Measurements from ENCODE around the gene ADH1C. TPM values are rescaled to one million over a fixed set of nuclear protein-coding genes. Genes with fewer than 3 reads are reported as not detected.
"Not testable (repeated sequence)": the region's sequence is repeated elsewhere in the genome, so short reads cannot be mapped to it uniquely, and the experiment has no call there.

The ADH1C gene
- total RNA-seq, 1 donor from 2014 or later: 8.2 TPM

DNA sequence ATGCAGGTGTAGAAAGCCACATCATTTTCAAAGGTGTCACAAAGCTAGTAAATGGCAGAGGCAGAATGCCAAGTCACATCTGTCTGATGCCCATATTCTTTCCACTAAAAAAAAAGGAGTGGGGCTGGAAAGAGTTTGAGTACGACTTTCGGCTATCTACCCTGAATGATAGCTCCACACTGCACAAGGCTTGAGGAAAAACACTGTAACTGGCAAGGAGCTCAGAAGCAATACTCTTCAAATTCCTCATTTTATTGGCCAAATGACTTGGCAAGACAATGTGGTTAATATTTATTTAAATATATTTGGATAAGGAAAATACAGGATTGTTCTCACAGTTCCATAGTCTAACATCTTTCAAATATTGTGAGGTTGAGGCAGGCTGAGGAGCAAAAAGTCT is 5.4 kb upstream of the ADH1C start:
- DNase-seq (no peak), ATAC-seq (no peak)
- TF ChIP-seq, protein P1, sequence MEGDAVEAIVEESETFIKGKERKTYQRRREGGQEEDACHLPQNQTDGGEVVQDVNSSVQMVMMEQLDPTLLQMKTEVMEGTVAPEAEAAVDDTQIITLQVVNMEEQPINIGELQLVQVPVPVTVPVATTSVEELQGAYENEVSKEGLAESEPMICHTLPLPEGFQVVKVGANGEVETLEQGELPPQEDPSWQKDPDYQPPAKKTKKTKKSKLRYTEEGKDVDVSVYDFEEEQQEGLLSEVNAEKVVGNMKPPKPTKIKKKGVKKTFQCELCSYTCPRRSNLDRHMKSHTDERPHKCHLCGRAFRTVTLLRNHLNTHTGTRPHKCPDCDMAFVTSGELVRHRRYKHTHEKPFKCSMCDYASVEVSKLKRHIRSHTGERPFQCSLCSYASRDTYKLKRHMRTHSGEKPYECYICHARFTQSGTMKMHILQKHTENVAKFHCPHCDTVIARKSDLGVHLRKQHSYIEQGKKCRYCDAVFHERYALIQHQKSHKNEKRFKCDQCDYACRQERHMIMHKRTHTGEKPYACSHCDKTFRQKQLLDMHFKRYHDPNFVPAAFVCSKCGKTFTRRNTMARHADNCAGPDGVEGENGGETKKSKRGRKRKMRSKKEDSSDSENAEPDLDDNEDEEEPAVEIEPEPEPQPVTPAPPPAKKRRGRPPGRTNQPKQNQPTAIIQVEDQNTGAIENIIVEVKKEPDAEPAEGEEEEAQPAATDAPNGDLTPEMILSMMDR (IDR thresholded peaks at IDR 0.05): no peak
- H3K4me1 ChIP-seq: no peaks in the 10 kb centered on the region
- no peak overlapping the region for H3K4me3 ChIP-seq
- no peaks in the 10 kb centered on the region for H3K36me3 ChIP-seq
- H3K27ac ChIP-seq: no peak overlapping the region
- no peaks in the 10 kb centered on the region for H3K27me3 ChIP-seq (ENCODE audit: low read depth)
- intact Hi-C loops (cut with DNase I): no loop called here
- H3K9me3 ChIP-seq: no peaks in the 10 kb centered on the region

DNA sequence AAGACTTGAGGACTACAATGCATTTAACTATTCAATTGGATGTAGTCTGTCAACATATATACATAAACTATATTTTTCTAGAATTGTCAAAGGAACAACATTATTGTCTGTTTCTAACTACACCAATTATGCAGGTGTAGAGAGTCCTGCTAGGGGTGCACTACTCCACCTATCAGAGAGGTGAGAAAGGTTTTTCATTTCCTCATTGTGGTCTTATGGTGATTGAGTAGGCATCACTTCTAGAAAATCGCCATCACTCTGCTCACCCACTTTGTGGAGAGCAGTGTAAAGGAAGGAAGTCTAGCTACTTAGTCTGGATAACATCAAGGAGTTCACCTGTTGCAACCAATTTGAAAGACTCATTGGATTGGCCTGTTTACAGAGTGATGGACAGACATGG is 4.4 kb upstream of the ADH1C start:
- no peaks in the 10 kb centered on the region for H3K4me1 ChIP-seq
- H3K9me3 ChIP-seq: no peaks in the 10 kb centered on the region
- no peak for ATAC-seq
- TF ChIP-seq, protein P1 (IDR thresholded peaks at IDR 0.05): no peak
- intact Hi-C loops (cut with DNase I): no loop called here
- H3K27me3 ChIP-seq (ENCODE audit: low read depth): no peaks in the 10 kb centered on the region
- no peak overlapping the region for H3K27ac ChIP-seq
- H3K4me3 ChIP-seq: no peak overlapping the region
- no peak for DNase-seq
- H3K36me3 ChIP-seq: no peaks in the 10 kb centered on the region

DNA sequence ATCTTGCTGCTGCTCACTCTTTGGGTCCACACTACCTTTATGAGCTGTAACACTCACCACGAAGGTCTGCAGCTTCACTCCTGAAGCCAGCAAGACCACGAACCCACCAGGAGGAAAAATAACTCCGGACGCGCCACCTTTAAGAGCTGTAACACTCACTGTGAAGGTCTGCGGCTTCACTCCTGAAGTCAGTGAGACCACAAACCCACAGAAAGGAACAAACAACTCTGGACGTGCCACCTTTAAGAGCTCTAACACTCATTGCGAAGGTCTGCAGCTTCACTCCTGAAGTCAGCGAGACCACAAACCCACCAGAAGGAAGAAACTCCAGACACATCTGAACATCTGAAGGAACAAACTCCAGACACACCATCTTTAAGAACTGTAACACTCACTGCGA is 3.6 kb upstream of the ADH1C start:
- intact Hi-C loops (cut with DNase I); H3K4me1 ChIP-seq; H3K4me3 ChIP-seq; ATAC-seq; H3K36me3 ChIP-seq; H3K27me3 ChIP-seq (ENCODE audit: low read depth); H3K27ac ChIP-seq; H3K9me3 ChIP-seq; DNase-seq: not testable (repeated sequence)

DNA sequence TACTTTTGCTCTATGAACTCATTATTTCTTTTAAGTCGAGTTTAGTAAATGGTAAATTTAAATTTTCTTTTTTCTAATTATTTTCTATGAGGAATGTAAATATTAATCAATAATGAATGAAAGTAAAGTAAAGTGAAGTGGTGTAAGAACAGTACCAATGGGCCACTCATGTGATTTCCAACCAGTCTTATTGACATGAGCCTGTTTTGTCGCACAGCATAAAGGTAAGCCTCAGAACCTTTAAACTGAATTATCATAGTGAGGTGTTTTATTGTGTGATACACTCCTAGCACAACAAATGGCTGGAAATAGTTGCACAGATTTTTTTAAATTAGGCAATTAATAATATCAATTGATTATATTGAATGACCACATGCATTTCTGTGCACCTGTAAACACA is 1.1 kb downstream of the ADH1C start:
- no peak for DNase-seq
- H3K9me3 ChIP-seq: no peaks in the 10 kb centered on the region
- H3K4me3 ChIP-seq: no peak overlapping the region
- intact Hi-C loops (cut with DNase I): no loop called here
- ATAC-seq: no peak
- TF ChIP-seq, protein P1 (IDR thresholded peaks at IDR 0.05): no peak
- no peaks in the 10 kb centered on the region for H3K4me1 ChIP-seq
- H3K36me3 ChIP-seq: peaks cover 4% of the 10 kb centered on the region
- H3K27me3 ChIP-seq (ENCODE audit: low read depth): no peaks in the 10 kb centered on the region
- H3K27ac ChIP-seq: no peak overlapping the region

DNA sequence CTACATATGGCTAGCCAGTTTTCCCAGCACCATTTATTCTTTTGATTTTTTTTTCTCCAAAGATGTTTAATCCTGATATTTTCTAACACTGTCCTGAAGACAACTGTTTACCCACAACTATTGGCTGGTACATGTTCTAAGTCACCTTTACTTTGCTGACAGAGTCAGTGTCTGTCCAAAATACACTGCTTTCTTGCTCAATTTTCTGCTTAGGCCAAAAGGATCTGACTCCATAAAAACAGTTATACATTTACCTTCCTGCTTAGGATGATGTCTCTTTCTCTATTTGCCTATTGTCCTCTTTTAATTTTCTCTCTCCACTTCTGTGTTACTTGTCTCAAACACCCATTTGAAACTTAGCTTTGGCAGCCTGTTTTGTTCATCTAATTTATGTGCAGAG is 3.2 kb downstream of the ADH1C start:
- H3K27ac ChIP-seq: no peak overlapping the region
- intact Hi-C loops (cut with DNase I): no loop called here
- TF ChIP-seq, protein P1 (IDR thresholded peaks at IDR 0.05): no peak
- no peak for DNase-seq
- H3K9me3 ChIP-seq: no peaks in the 10 kb centered on the region
- no peak overlapping the region for H3K4me3 ChIP-seq
- peaks cover 4% of the 10 kb centered on the region for H3K36me3 ChIP-seq
- H3K27me3 ChIP-seq (ENCODE audit: low read depth): no peaks in the 10 kb centered on the region
- no peak for ATAC-seq
- no peaks in the 10 kb centered on the region for H3K4me1 ChIP-seq

DNA sequence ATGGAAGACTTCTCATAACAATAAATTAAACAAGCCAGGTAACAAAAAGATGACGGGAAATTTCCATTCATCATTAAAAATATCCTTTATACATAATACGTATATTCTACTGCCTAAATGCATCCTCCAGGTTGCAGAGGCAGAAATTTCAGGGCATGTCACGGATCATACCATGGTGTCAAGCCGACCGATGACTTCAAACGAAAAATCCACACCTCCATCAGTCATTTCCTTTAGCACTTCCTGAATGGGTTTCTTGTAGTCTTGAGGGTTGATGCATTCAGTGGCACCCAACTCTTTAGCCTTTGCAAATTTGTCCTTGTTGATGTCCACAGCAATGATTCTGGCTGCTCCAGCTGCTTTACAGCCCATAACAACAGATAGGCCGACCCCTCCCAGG is 9.9 kb downstream of the ADH1C start:
- H3K27ac ChIP-seq; H3K9me3 ChIP-seq; H3K4me3 ChIP-seq; ATAC-seq; DNase-seq; intact Hi-C loops (cut with DNase I); H3K27me3 ChIP-seq (ENCODE audit: low read depth); H3K4me1 ChIP-seq; H3K36me3 ChIP-seq: not testable (repeated sequence)

DNA sequence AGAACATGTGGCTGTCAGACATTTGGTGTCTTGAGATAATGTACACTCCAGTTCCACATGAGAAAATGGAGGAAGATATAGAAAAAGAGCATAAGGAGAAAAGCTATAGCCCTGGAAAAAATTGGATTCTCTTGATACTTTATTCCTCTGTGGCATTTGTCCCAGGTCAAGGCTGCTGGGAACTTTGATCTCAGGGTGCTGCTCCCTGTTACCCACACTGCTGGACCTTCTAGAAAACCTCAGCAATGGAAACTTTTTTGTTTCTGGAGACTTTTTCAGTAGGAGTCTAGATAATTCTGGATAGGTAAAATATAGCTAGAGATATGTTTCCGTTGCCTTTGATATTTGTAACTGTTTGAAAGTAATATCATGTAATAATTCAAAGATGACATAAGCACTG is 11.1 kb downstream of the ADH1C start:
- H3K9me3 ChIP-seq: no peaks in the 10 kb centered on the region
- H3K4me3 ChIP-seq: no peak overlapping the region
- TF ChIP-seq, protein P1 (IDR thresholded peaks at IDR 0.05): no peak
- no peaks in the 10 kb centered on the region for H3K4me1 ChIP-seq
- DNase-seq (no peak), ATAC-seq (no peak)
- no peaks in the 10 kb centered on the region for H3K36me3 ChIP-seq
- intact Hi-C loops (cut with DNase I): no loop called here
- H3K27me3 ChIP-seq (ENCODE audit: low read depth): no peaks in the 10 kb centered on the region
- no peak overlapping the region for H3K27ac ChIP-seq
